Measurements from ENCODE around the gene SLC17A9. TPM values are rescaled to one million over a fixed set of nuclear protein-coding genes. Genes with fewer than 3 reads are reported as not detected.
A peak's percentile ranks its signal among the peaks of the same experiment; 100 is the strongest.

Gene SLC17A9
- total and polyA plus RNA-seq, 2 donors (not counting 1 experiment from before 2014, with no cell fraction given), result 33.0 to 141 TPM

DNA sequence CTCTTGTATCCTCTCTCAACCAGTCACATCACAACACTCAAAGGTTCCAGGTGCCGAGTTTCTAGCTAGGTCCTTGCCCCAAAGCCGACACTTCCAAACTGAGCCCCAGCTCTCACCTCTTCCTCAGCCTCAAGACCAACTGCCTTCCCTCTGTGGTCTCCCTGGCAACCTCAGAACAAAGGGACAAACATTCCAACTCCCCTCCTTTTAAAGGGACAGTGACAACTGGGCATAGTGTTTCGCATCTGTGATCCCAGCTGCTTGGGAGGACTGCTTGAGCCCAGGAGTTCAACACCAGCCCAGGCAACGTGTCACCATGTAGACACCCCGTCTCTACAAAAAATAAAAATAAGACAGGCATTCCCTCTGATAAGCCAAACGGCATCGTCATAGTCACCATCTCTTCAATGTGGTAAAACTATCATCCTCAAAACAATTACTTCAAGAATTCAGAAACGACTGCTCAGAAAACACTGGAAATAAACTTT, 37.5 kb upstream of the SLC17A9 start:
- ATAC-seq (ENCODE audit: low read depth) (no peak), DNase-seq (no peak)
- H3K4me3 Mint-ChIP-seq, result peak overlapping the region; percentile 37
- H3K9me3 Mint-ChIP-seq (ENCODE audit: insufficient read depth), result no peaks in the 10 kb centered on the region
- ChIA-PET CTCF (interaction anchor here (4.4 kb wide), 1 partner anchor 7 kb away, joined by 22 read pairs; no protein-coding TSS in a partner anchor), POLR2A (no interaction called here)
- Histone ChIP-seq H3K4me2 (replicated peaks; ENCODE audit: low read depth, low read length, poor library complexity, severe bottlenecking) (no peak overlapping the region), H3K27me3 (replicated peaks in 1 of 4; ENCODE audit: control extremely low read depth in 1 of 4, control insufficient read depth in 3 of 4, insufficient read depth in 4 of 4, low read length in 3 of 4) (no peaks in the 10 kb centered on the region), H3K4me3 (ENCODE audit: control extremely low read depth in 1 of 5, extremely low read depth in 1 of 5, insufficient read depth in 1 of 5, low read depth in 2 of 5, low read length in 4 of 5) (no peak overlapping the region), H3K9ac (ENCODE audit: low read length) (no peak overlapping the region), H3K9me3 (ENCODE audit: control extremely low read depth in 1 of 3, control insufficient read depth in 2 of 3, insufficient read depth in 1 of 3, low read length in 2 of 3) (no peaks in the 10 kb centered on the region), H4K20me1 (ENCODE audit: control insufficient read depth, insufficient read depth, low read length, poor library complexity, severe bottlenecking) (peaks cover 99% of the 10 kb centered on the region), H3K36me3 (replicated peaks in 1 of 2; ENCODE audit: control extremely low read depth in 1 of 2, control insufficient read depth in 1 of 2, extremely low read depth in 1 of 2, insufficient read depth in 2 of 2, low read length in 1 of 2) (peaks cover 4 to 43% of the 10 kb centered on the region in 2 experiments), H3K27ac (ENCODE audit: low read length in 2 of 2) (no peak overlapping the region), H3K79me2 (ENCODE audit: control insufficient read depth, insufficient read depth, low read length) (peaks cover 99% of the 10 kb centered on the region), H2AFZ (ENCODE audit: insufficient read depth, low read depth, low read length, poor library complexity, severe bottlenecking) (no peak overlapping the region), H3K4me1 (ENCODE audit: control insufficient read depth in 2 of 2, insufficient read depth in 2 of 2, low read length in 2 of 2) (peaks cover 40 to 42% of the 10 kb centered on the region in 2 donors)
- H3K4me1 Mint-ChIP-seq, result peaks cover 52% of the 10 kb centered on the region
- no peak overlapping the region for H3K27ac Mint-ChIP-seq
- intact Hi-C loops (cut with micrococcal nuclease), result loop anchor here (5.0 kb wide), 1 partner anchor 37 kb away; the partner anchor contains the start of gene SLC17A9
- TF ChIP-seq, protein P1, sequence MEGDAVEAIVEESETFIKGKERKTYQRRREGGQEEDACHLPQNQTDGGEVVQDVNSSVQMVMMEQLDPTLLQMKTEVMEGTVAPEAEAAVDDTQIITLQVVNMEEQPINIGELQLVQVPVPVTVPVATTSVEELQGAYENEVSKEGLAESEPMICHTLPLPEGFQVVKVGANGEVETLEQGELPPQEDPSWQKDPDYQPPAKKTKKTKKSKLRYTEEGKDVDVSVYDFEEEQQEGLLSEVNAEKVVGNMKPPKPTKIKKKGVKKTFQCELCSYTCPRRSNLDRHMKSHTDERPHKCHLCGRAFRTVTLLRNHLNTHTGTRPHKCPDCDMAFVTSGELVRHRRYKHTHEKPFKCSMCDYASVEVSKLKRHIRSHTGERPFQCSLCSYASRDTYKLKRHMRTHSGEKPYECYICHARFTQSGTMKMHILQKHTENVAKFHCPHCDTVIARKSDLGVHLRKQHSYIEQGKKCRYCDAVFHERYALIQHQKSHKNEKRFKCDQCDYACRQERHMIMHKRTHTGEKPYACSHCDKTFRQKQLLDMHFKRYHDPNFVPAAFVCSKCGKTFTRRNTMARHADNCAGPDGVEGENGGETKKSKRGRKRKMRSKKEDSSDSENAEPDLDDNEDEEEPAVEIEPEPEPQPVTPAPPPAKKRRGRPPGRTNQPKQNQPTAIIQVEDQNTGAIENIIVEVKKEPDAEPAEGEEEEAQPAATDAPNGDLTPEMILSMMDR (IDR thresholded peaks at IDR 0.05), result no peak
- no peak for TF ChIP-seq EZH2 (IDR thresholded peaks at IDR 0.05; ENCODE audit: borderline replicate concordance, insufficient read depth, low read depth, low read length, poor library complexity, severe bottlenecking)
- WGBS (ENCODE audit: insufficient coverage), result 71% methylated on average over 7 of the region's 8 CpGs
- H3K27me3 Mint-ChIP-seq, result no peaks in the 10 kb centered on the region

DNA sequence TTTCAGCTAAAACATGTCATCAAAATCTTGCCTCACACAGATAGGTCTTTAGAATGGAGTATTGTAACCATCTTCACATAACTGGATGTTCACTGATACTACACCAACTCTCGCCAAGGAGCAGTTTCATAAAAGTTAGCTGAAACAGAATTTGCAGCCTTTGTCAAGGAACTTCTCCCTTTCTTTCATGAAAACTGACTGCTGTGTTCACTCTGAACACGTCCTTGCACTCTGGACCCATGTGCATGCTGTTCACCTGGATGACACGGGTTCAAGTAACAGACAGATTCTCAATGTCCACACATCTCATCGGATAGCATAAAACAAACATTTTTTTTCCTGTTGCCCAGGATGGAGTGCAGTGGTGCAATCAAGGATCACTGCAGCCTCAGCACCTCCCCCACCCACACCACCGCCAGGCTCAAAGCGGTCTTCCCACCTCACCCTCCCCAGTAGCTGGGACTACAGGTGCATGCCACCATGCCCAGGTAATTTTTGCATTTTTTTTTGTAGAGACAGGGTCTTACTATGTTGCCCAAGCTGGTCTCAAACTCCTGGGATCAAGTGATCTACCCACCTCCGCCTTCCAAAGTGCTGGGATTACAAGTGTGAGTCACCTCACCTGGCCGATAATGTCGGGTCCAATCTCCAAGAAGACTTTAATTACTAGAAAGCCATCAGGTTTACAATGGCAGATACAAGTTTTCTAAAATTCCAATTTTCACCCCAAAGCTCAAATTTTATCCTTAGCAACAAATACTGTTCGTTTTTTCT, 35.6 kb upstream of the SLC17A9 start:
- ATAC-seq (ENCODE audit: low read depth) (no peak), DNase-seq (no peak)
- Mint-ChIP-seq H3K27ac (no peak overlapping the region), H3K9me3 (ENCODE audit: insufficient read depth) (no peaks in the 10 kb centered on the region), H3K4me1 (peaks cover 64% of the 10 kb centered on the region), H3K4me3 (peak overlapping the region; percentile 68), H3K27me3 (no peaks in the 10 kb centered on the region)
- H3K27me3 ChIP-seq (replicated peaks in 1 of 4; ENCODE audit: control extremely low read depth in 1 of 4, control insufficient read depth in 3 of 4, insufficient read depth in 4 of 4, low read length in 3 of 4), result no peaks in the 10 kb centered on the region
- CTCF ChIA-PET, result interaction anchor here (1.0 to 4.4 kb wide), 4 partner anchors 9 to 56 kb away, joined by 4 to 22 read pairs (median 12); no protein-coding TSS in a partner anchor
- TF ChIP-seq EZH2 (IDR thresholded peaks at IDR 0.05; ENCODE audit: borderline replicate concordance, insufficient read depth, low read depth, low read length, poor library complexity, severe bottlenecking), result no peak
- TF ChIP-seq, protein P1 (IDR thresholded peaks at IDR 0.05), result no peak
- peaks cover 55% of the 10 kb centered on the region in 2 donors for H3K4me1 ChIP-seq (ENCODE audit: control insufficient read depth in 2 of 2, insufficient read depth in 2 of 2, low read length in 2 of 2)
- intact Hi-C loops (cut with micrococcal nuclease), result loop anchor here (5.0 kb wide), 1 partner anchor 35 kb away; the partner anchor contains the start of gene SLC17A9
- H3K9ac ChIP-seq (ENCODE audit: low read length), result no peak overlapping the region
- WGBS (ENCODE audit: insufficient coverage), result 92% methylated on average over 10 of the region's 10 CpGs
- peak overlapping the region; percentile 62 for H3K4me2 ChIP-seq (replicated peaks; ENCODE audit: low read depth, low read length, poor library complexity, severe bottlenecking)
- peaks cover 1 to 25% of the 10 kb centered on the region in 2 experiments for H3K36me3 ChIP-seq (replicated peaks in 1 of 2; ENCODE audit: control extremely low read depth in 1 of 2, control insufficient read depth in 1 of 2, extremely low read depth in 1 of 2, insufficient read depth in 2 of 2, low read length in 1 of 2)
- peaks cover 98% of the 10 kb centered on the region for H3K79me2 ChIP-seq (ENCODE audit: control insufficient read depth, insufficient read depth, low read length)
- POLR2A ChIA-PET, result interaction anchor here (1.7 kb wide), 1 partner anchor 10 kb away, joined by 6 read pairs; the partner anchor contains the start of gene DIDO1
- no peaks in the 10 kb centered on the region for H3K9me3 ChIP-seq (ENCODE audit: control extremely low read depth in 1 of 3, control insufficient read depth in 2 of 3, insufficient read depth in 1 of 3, low read length in 2 of 3)
- H3K4me3 ChIP-seq (ENCODE audit: control extremely low read depth in 1 of 5, extremely low read depth in 1 of 5, insufficient read depth in 1 of 5, low read depth in 2 of 5, low read length in 4 of 5), result no peak overlapping the region
- no peak overlapping the region for H2AFZ ChIP-seq (ENCODE audit: insufficient read depth, low read depth, low read length, poor library complexity, severe bottlenecking)
- no peak overlapping the region for H3K27ac ChIP-seq (ENCODE audit: low read length in 2 of 2)
- peaks cover 99% of the 10 kb centered on the region for H4K20me1 ChIP-seq (ENCODE audit: control insufficient read depth, insufficient read depth, low read length, poor library complexity, severe bottlenecking)

Measured in B cell (primary cell).